DMS53 treated with DMSO at 0.1 percent for 48 hours (cell line): ENCODE results near the gene MAST4.
A peak's percentile ranks its signal among the peaks of the same experiment; 100 is the strongest.
"Not testable (repeated sequence)": the region's sequence is repeated elsewhere in the genome, so short reads cannot be mapped to it uniquely, and the experiment has no call there.

Experiments
- DNase-seq: peaks from one replicate; lab custom pipeline; 2025; ENCODE audit not compliant: unreplicated experiment; lab: John Stamatoyannopoulos, UW

Gene MAST4

DNA sequence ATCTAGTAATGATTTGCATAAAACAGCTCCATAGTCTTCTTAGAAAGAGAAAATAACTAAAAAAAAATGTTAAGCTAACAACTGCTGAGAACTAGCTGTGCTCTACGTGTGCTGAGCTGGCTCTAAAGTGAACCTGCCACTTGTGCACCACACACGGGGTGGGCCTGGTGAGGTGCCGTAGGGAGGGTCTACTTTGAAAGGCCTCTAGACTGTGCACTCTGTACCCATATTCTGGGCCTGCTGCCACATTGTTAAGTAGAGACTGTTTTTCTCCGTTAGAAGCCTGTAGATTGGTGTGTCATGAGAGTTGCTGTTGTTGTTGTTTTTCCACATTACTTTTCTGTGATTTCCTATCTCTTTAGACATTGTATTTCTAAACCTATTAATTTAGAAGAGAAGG, 506.5 kb downstream of the MAST4 start:
- DNase-seq: no peak

DNA sequence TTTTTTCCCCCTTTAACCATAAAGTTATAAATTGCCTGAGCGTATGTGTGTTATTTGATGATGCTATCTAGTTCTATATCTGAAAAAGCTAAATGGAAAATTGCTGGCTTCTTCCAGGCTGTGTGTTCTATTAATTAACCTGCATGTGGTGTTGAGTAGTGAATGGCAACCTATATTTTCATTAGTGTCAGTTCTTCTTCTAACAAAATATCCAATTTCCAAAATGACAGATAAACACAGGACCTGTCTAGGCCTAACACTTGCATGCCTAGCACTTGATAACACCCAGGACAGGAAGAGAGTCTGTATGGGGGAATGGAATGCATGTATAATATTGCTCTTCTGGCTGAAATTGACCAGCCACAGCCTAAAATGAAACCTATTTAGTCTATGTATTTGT, 508.7 kb downstream of the MAST4 start:
- DNase-seq: no peak

DNA sequence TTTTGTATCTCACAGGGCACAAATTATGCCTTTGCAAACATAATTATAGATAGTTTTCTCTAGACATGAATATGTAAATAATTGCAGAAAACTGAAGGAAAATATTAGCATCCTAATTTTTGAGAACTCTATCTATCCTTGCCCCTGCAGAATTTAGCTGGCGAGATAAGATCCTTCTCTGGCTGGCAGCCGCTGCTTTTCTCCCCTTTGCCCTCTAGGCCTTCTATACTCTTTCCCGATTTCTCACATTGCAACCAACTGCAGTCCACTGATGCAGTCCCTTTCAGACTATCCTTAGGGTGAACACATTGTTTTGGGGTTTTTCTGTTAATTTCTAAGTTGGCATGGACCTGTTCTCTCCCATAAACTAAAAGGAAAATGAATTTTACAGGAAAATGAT, 509.1 kb downstream of the MAST4 start:
- no peak for DNase-seq

DNA sequence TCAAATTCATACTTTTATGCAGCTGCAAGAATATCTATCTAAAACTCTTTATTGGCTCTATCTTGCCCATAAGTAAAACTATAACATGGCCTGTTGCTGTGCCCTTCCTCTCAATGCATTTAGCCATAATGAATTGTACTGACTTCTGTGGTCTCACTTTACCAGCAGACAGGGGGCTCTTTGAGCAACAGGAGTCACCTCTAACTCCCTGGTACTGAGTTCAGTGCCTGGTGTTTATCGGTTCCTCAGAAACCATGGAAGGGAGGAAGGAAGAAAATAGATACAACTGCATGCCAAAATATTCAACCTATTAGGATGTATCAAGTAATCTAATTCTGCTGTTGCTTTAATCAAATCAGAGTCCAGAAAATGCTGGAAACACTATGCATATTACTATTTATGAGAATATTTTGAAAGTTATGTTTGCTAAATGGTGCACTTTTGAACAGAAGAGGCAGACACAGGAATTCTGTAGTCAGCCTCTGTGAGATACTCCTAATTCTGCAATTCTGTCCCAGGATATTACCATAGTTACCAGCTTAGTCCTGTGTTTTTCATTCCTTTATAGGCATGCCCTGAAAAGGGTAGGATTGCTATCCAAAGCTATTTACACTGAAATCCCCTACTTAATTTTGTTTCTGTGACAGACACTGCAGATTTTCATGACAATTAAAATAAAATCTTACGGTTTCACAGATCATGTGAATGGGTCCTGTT, 510.6 kb downstream of the MAST4 start:
- DNase-seq: no peak

DNA sequence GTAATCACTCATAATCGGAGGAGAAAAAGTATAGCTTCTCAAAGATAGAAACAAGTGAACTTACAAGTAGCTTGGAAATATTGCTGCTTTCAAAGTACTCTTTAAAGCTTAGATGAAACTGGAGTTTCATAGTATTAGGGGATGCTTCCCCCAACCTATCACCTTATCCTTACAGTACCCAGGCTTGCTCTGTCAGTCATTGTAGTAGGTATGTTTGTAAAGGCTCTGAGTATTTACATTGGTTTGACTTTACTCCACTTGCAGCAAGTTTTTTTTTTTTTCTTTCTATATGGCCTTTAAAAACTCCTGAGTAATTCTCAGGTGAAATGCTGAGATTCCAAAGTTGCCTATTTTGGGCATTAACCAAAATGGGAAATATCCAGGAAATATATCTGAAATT, 515.6 kb downstream of the MAST4 start:
- DNase-seq: no peak

DNA sequence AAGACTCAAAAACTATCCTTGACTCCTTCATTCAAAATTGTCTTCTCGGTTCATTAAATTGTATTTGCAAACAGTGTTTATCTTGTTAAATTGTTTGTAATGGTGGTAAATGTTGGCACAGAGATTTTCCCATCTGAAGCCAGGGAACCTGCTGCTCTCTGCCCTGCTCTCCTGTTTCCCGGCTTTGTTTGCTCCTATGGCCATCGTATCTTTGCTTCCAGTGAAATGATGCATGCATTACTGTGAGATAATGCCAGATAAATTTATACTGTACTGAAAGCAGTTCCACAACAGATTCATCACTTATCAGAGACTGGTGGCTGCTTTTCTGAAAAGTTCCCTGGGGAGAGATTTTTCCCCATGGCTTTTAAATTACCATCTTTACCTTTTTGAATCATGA, 519.1 kb downstream of the MAST4 start:
- peak; percentile 4 for DNase-seq

DNA sequence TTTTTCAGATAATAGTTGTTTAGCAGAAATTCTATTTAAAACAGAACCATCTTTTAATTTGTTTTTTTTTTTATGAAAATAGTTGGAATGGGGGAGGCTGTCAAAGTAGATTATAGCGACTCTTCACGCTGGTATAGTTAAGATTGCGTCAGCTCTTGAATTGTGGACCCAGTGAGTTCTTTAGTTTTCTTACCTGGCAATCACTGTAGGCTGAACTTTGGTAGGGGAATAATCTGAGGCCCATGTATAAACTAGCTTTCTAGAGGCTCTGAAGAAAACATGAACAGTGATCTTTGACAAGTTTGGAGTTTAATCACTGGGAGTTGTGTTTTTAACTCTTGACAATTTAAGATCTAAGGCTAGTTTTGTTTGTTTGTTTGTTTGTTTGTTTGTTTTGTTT, 519.6 kb downstream of the MAST4 start:
- DNase-seq: no peak

DNA sequence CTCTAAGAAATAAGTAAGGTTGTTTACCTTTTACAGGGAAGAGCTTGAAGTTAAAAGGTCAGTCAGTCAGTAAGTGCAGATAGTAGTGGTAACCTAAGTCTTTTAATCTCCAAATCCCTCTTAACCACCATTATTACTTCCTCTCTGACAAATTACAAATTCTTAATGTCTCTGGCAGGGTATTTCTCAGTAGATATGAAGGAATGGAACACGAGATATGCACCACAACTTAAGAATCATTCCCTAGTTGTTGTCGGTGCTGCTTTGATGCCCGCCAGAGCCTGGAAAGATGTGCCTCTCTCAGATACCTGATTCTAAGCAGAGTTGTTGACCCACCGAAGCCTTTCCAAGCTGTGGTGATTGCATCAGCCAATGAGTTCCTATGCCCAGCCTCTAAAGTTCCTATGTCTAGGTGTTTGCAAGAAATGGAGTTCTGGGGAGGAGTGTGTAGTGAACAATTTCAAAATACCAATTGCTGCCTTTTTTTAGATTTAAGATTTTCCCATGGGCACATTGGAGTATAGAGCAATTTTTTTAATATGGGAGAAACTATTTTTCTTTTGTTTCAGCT, 521.9 kb downstream of the MAST4 start:
- no peak for DNase-seq

DNA sequence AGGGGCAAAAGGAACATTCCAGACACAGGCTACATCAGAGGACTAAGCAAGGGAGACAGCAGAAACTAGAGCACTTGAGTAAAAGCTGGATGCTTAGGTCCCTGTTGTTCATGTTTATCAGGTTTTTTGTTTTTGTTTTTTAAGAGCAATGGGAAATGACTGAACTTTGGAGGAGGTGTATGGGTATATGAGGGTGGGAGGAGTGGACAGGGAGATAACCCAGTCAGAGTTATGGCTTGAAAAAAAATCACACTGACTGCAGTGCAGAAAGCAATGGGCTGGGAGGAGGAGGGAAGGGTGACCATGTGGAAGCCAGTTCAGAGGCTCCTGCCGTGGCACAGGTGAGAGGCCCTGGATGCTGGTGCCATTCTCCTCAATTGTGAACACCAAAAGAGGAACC, 522.8 kb downstream of the MAST4 start:
- no peak for DNase-seq

DNA sequence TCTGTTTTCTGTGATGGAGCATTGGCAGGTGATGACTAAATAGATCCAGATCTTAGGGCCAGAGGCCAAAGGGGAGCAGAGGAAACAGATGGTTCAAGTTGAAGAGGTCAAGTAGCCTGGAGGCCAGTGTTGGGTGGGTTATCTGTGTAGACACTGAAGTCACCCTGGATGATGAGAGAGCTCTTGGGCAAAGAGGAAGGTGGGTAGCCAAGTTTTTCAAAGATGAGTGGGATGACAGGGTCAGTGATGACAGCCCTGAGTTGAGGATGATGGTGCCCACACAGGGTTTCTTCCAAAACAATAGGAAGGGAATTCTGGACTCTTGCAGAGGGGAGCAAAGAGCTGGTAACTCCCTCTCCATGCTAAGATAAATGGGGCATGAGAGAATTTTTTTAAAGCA, 523.8 kb downstream of the MAST4 start:
- DNase-seq: no peak

DNA sequence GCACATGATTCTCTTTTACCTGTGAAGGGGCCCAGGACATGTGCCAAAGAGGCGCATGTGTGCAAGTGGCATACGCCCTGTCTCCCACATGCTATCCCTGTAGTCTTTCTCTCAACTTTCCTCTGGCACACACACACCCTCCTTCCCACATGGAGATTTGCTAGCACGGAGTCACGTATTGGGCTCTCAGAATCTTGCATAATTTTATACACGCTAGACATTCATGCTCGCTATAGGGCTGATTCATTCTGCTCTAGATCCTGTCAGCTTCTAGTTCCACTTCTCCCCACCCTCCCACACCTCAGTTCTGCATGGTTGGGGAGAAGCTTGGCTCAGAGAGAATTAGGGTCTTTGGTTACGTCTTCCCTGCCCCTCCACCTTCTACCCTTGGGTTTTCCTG, 527.6 kb downstream of the MAST4 start:
- no peak for DNase-seq

DNA sequence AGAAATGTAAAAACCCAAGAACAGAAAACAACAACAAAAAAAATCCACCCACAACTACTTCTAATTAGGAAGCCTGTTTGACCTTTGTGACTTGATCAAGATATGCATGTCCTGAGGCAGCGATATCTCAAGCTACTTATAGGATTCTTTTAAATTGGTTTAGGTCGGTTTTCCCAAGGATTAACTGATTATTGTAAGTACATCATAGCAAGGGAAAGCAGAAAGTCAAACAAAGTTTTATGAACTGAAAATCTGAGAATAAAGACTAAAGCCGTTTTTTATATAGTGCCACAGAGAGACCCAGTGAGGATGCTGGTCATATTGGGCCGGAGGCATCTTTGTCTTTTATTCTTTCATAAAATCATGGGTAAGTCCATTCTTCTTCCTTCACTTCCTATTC, 528.4 kb downstream of the MAST4 start:
- DNase-seq: no peak

DNA sequence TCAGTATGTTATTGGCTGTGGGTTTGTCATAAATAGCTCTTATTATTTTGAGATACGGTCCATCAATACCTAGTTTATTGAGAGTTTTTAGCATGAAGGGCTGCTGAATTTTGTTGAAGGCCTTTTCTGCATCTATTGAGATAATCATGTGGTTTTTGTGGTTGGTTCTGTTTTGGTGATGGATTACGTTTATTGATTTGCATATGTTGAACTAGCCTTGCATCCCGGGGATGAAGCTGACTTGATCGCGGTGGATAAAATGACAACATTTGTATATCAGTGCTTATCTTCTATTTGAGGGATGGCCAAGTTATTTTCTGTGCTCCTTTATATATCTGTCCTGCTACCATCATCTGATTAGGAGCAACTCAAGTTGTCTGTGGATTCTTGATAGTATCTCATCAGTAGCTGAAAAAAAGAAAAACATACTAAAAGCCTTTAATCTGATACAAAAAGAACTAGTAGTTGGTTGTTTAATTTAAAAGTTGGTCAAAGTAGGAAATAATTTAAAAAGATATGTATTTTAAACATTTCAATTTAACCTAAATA, 531.2 kb downstream of the MAST4 start:
- not testable (repeated sequence) for DNase-seq

DNA sequence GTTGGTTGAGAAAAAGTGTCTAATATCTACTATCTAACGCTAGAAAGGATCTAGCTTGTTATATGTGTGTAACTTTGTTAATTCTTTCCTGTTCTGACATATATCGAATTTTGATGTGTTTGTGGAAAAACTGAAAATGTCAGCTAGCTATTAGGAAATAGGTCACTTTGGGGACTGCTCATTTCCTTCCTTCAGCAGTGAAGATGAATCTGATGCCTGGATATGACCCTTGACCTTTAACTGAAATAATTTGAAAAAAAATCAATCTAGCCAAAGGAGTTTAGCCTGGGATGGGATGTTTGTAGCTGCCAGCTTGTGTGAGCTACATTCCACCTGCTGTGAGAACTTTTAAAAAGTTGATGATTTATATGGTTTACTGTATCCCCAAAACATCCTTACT, 533.6 kb downstream of the MAST4 start:
- no peak for DNase-seq

DNA sequence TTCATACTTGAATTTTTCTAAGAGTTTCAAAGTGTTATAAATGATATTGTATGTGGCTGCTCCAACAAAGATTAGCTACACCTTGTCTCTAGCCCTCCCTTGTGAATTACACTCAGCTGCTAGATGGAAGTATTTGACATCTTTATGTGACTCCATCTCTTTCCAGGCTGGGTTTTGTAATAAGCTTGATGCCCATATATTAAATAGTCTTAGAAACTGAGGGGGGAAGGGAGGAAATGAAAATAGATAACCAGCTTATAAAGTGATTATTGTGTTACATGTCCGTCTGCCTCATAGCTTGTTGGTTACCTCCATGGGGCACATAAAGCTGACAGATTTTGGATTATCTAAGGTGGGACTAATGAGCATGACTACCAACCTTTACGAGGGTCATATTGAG, 537.0 kb downstream of the MAST4 start:
- no peak for DNase-seq

DNA sequence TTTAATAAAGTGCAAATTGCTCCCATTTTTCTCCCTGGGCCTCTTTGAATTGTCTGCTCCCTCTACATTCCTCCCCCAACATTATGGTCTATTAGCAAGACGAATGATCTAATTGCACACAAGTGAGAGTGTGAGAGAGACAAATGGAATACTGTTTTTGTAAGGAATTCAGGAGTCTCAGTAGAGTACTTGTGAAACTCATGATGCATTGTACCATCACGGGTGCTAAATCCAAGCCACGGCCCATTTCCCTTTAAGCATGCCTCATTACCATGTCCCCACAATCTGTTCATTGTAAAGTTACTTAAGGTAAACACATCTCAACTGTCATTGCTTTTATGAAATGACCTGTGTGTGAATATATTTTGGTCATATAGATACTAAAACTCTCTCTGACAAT, 537.6 kb downstream of the MAST4 start:
- no peak for DNase-seq

DNA sequence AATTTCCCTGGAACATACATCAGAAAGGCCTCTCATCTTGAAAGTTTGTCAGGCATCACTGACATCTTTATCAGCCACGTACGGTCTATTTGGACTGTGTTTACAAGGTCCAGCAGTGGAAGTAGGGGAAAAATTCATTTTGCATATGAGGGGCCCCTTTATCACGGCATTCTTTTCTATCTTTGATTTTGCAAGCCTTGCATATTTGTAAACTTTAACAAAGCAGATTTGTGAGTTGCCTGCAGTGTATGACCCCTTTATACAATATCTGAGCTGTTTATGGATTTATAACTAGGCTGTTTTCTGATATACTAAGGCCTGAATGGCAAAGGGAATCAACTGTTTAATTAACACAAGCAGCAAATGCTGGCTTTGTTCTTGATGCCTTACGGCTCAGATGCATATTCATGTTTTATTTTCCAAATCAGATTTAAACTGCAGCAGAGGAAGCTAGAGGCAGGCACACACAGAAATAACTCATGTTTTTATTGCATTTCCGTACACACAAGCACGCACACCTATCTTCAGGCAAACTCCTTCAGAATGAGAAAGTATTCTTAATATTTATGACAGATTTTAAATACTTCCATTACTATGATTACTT, 539.3 kb downstream of the MAST4 start:
- no peak for DNase-seq

DNA sequence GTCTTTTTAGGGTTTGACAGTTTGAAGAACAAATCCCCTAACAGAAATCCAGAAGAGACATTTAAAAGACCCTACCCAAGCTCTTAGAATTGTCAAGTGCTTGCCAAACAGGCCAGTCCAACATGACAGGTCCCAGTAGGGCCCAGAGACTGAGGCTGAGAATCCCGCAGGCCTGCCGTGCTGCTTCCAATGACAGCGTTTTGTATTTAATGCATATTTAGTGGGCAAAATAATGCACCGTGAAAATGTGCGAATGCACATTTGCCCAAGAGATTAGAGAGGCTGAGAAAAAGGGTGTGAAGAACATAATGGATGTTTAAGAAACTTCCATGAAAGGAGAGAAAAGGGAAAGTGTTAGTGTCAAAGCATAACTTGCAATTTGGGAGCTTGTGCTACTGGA, 542.8 kb downstream of the MAST4 start:
- DNase-seq: no peak

DNA sequence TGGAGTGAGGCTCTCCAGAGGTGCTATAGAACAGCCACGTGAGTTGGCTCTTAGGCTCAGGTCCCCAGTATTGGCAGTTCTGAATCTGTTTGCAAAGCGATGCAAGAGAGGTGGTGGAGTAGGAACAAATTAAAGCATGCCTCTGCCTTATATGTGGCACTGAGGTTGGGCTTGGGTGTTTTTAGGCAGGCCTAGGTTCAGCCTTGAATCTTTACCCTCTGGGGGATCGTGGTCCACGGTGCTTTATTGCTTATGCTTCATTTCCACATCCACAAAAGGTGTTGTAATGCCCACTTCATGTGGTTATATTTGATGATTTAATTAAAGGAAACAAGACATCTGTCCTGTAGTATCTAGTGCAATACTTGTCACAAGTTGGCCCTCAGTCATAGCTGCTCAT, 544.2 kb downstream of the MAST4 start:
- DNase-seq: no peak

DNA sequence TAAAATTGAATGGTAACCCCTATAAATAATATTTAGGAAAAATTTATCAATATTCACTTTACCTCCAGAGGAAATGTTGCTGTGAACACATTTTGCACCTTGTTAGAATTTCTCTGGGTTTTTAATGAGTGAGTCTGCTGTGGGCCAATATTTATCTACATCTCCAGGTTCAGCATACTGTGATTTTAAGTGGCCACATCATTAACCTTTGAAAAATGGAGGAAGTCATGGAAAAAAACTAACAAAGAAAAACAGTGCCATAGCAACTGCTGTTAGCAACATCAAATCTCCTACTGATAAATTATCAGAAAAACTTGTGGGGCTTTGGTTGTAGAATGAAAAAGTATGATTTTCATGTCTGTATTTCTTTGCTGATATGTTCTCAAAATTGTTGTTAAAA, 545.5 kb downstream of the MAST4 start:
- no peak for DNase-seq

DNA sequence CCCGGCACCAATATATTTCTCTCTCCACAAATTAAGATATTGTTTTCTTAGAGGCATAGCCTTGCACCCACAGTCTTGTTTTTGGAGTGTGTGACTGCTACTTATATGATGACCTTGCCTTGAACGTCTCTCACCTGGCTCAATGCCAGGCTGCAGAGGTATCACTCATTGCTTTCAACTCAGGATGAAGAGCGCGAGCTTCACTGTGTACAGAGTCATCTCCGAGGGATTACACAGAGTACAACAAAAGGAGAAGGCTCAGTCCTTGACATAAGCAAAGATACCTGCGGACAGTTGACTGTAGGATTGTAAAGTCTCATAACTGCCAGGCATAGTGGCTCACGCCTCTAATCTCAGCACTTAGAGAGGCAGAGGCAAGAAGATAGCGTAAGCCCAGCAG, 546.6 kb downstream of the MAST4 start:
- no peak for DNase-seq

DNA sequence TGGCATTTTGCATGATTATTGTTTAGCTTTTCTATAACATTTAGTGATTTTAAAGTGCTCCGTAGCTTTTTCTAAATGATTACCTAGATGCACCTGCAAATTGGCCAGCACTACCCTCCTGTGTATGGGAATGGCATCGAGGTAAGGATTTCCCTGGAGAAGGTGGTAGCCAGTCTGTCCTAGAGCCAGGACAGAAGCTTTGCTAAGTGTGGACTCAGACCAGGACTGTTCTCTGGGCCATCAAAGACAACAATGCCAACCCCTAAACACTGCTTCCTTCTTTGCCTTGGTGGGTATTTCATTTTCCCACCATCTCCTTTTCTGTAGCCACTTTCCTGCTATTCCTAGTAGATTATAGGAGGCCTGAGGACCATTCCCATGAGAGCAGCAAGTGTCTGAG, 547.4 kb downstream of the MAST4 start:
- DNase-seq: no peak
